HepG2 (cell line): ENCODE measurements around the gene ACD. TPM values are rescaled to one million over a fixed set of nuclear protein-coding genes. Genes with fewer than 3 reads are reported as not detected.

Source experiments
- ARID4A ChIP-seq: sonication (generic); formaldehyde crosslinking; IDR thresholded peaks from 2 replicates; pipeline ENCODE4 v1.5.0; 2020; ENCODE audit warnings: mild to moderate bottlenecking, missing genetic modification reagents, borderline replicate concordance
- BATF2 ChIP-seq: sonication (generic); formaldehyde crosslinking; IDR thresholded peaks from 2 replicates; pipeline ENCODE4 v1.8.0; 2022; ENCODE audit warnings: mild to moderate bottlenecking, missing genetic modification reagents, moderate library complexity
- DMAP1 ChIP-seq: IDR thresholded peaks from 2 replicates; pipeline ENCODE4 v1.6.1; 2016
- FOXC1 ChIP-seq: sonication (generic); formaldehyde crosslinking; IDR thresholded peaks from 2 replicates; pipeline ENCODE4 v1.8.0; 2022; ENCODE audit warnings: mild to moderate bottlenecking, missing genetic modification reagents, borderline replicate concordance
- FOXP1 ChIP-seq, 2 experiments: fragments of 450-650 bp in 1 of 2; IDR thresholded peaks; 2 replicates each; pipeline ENCODE4 v1.6.1; 2017 to 2018; ENCODE audit warnings: antibody characterized with exemption in 1 of 2
- HBP1 ChIP-seq: IDR thresholded peaks from 2 replicates; pipeline ENCODE4 v1.6.1; 2016; ENCODE audit warnings: low read depth, control low read depth
- HOXA7 ChIP-seq: sonication (generic); formaldehyde crosslinking; IDR thresholded peaks from 2 replicates; pipeline ENCODE4 v1.8.1; 2022; ENCODE audit warnings: mild to moderate bottlenecking, missing genetic modification reagents, moderate library complexity
- JARID2 ChIP-seq: sonication (generic); formaldehyde crosslinking; IDR thresholded peaks from 2 replicates; pipeline ENCODE4 v1.8.1; 2023; ENCODE audit warnings: missing genetic modification reagents, inconsistent platforms; ENCODE audit not compliant: insufficient replicate concordance
- KDM3A ChIP-seq: IDR thresholded peaks from 2 replicates; pipeline ENCODE4 v1.6.1; 2018; ENCODE audit warnings: low read depth, missing compliant biosample characterization
- SATB2 ChIP-seq: sonication (generic); formaldehyde crosslinking; IDR thresholded peaks from 2 replicates; pipeline ENCODE4 v1.5.0; 2020; ENCODE audit warnings: missing genetic modification reagents
- SMAD1 ChIP-seq: sonication (generic); formaldehyde crosslinking; IDR thresholded peaks from 2 replicates; pipeline ENCODE4 v1.4.0; 2020; ENCODE audit warnings: missing genetic modification reagents, low read depth, mild to moderate bottlenecking, borderline replicate concordance
- THAP8 ChIP-seq: sonication (generic); formaldehyde crosslinking; IDR thresholded peaks from 2 replicates; pipeline ENCODE4 v1.5.1; 2020; ENCODE audit warnings: missing genetic modification reagents, mild to moderate bottlenecking, borderline replicate concordance
- TMF1 ChIP-seq: sonication (generic); formaldehyde crosslinking; IDR thresholded peaks from 2 replicates; pipeline ENCODE4 v1.8.1; 2022; ENCODE audit warnings: low read depth, missing genetic modification reagents
- U2AF1 ChIP-seq: fragments of 200-400 bp; formaldehyde crosslinking; optimal IDR thresholded peaks from 2 replicates; pipeline ENCODE3; 2017; ENCODE audit warnings: mild to moderate bottlenecking, low read depth, low read length
- YEATS4 ChIP-seq: sonication (generic); formaldehyde crosslinking; IDR thresholded peaks from 2 replicates; pipeline ENCODE4 v1.4.0; 2020; ENCODE audit warnings: missing genetic modification reagents, borderline replicate concordance
- ZBTB14 ChIP-seq: sonication (generic); formaldehyde crosslinking; IDR thresholded peaks from 2 replicates; pipeline ENCODE4 v1.4.0; 2020; ENCODE audit warnings: missing genetic modification reagents
- ZFP36L1 ChIP-seq: sonication (generic); formaldehyde crosslinking; IDR thresholded peaks from 2 replicates; pipeline ENCODE4 v1.8.0; 2022; ENCODE audit warnings: mild to moderate bottlenecking, missing genetic modification reagents, moderate library complexity
- ZNF333 ChIP-seq: sonication (generic); formaldehyde crosslinking; IDR thresholded peaks from 2 replicates; pipeline ENCODE4 v1.4.0; 2020; ENCODE audit warnings: mild to moderate bottlenecking, missing genetic modification reagents, borderline replicate concordance
- ZNF777 ChIP-seq: sonication (generic); formaldehyde crosslinking; IDR thresholded peaks from 2 replicates; pipeline ENCODE4 v1.4.0; 2020; ENCODE audit warnings: missing genetic modification reagents
- ZNF841 ChIP-seq: sonication (generic); formaldehyde crosslinking; IDR thresholded peaks from 2 replicates; pipeline ENCODE4 v1.8.1; 2023; ENCODE audit warnings: missing genetic modification reagents, borderline replicate concordance
- polyA plus RNA-seq, 8 experiments: library from polyadenylated mRNA; depleted of rRNA in 3 of 8; stranded (reverse) in 7 of 8; unstranded in 1 of 8; fragments of >200 nt; fragmentation: Illumina TruSeq in 4 of 8; extraction: Trizol in 4 of 8; gene quantifications; 2 replicates each; pipeline versions ENCODE4 v1.2.1 to v1.2.3, GENCODE V29; 2011 to 2016; ENCODE audit warnings: low read depth in 4 of 8, missing spikeins in 1 of 8, mixed read lengths in 1 of 8; ENCODE audit not compliant: insufficient read depth in 1 of 8
- total RNA-seq, 5 experiments: library from RNA; depleted of rRNA; stranded (reverse); fragments of >200 nt; fragmentation: Illumina TruSeq; extraction: Trizol; gene quantifications; 2 replicates each; pipeline ENCODE4 v1.2.3, GENCODE V29; 2016; ENCODE audit warnings: low read depth in 1 of 5

Gene ACD
- total and polyA plus RNA-seq, 2 of the 13 experiments (the other 11 are each of a cell fraction or from before 2014, with no cell fraction given): 32.6 to 38.3 TPM

GRCh38 chr16:67666559-67667452 is 6.7 kb upstream of the ACD start, which contains the start of the genes C16orf86 and ENKD1 (continued):
- TF ChIP-seq BATF2 (CRISPR knock-in tag): no peak
- no peak for TF ChIP-seq ZNF841 (CRISPR knock-in tag)
- TF ChIP-seq ZFP36L1 (CRISPR knock-in tag): 0 out of 2 replicates have a peak, but pooled peaks have one; percentile 23
- TF ChIP-seq FOXC1: no peak
- peak; percentile 22; the same call in 1 of the 2 replicates for TF ChIP-seq HBP1 (CRISPR knock-in tag)
- peak; percentile 72; the same call in 1 of the 2 replicates for TF ChIP-seq SMAD1 (CRISPR knock-in tag)
- TF ChIP-seq THAP8 (CRISPR knock-in tag): peak; percentile 65; the same call in 1 of the 2 replicates
- no peak for TF ChIP-seq JARID2 (CRISPR knock-in tag)
- TF ChIP-seq DMAP1 (CRISPR knock-in tag): 0 out of 2 replicates have a peak, but pooled peaks have one; percentile 23
- TF ChIP-seq KDM3A: peak; percentile 88
- TF ChIP-seq FOXP1 (IDR thresholded peaks at IDR 0.05): no peak
- no peak for TF ChIP-seq FOXP1 (CRISPR knock-in tag; IDR thresholded peaks at IDR 0.05)
- no peak for TF ChIP-seq TMF1 (CRISPR knock-in tag)
- peak; percentile 75 for TF ChIP-seq SATB2
- TF ChIP-seq HOXA7: no peak
- peak; percentile 98 for TF ChIP-seq ZNF777
- TF ChIP-seq ZNF333 (CRISPR knock-in tag): 0 out of 2 replicates have a peak, but pooled peaks have one; percentile 35
- TF ChIP-seq YEATS4 (CRISPR knock-in tag): peak; percentile 73; the same call in 1 of the 2 replicates
- no peak for TF ChIP-seq ZBTB14 (CRISPR knock-in tag)
- TF ChIP-seq ARID4A: peak; percentile 91
- TF ChIP-seq U2AF1: no peak
